T-helper 2 cell treated with Interferon-gamma antibody and Interleukin-4, amounts not matched to agents 5 μg/mL and 100 μg/mL, for 36 hours (primary cell): ENCODE data around the gene ASH1L.
"Not testable (repeated sequence)": the region's sequence is repeated elsewhere in the genome, so short reads cannot be mapped to it uniquely, and the experiment has no call there.

ENCODE experiments used
- DNase-seq: peaks from one replicate; pipeline ENCODE4 v3.0.0; 2021; ENCODE audit warnings: low spot score
- H3K27ac Mint-ChIP-seq: one replicate; pipeline ENCODE4 v1.8.0; 2021; ENCODE audit warnings: mild to moderate bottlenecking, mixed read lengths
- H3K27me3 Mint-ChIP-seq: one replicate; pipeline ENCODE4 v1.8.0; 2021; ENCODE audit warnings: low read depth, mixed read lengths
- H3K36me3 Mint-ChIP-seq: one replicate; pipeline ENCODE4 v1.8.0; 2021; ENCODE audit warnings: low read depth, mixed read lengths
- H3K4me1 Mint-ChIP-seq: one replicate; pipeline ENCODE4 v1.8.0; 2021; ENCODE audit warnings: low read depth, mixed read lengths
- H3K4me3 Mint-ChIP-seq: one replicate; pipeline ENCODE4 v1.8.0; 2022; ENCODE audit warnings: mild to moderate bottlenecking, moderate library complexity, mixed read lengths
- H3K9me3 Mint-ChIP-seq: one replicate; pipeline ENCODE4 v1.8.0; 2021; ENCODE audit warnings: mixed read lengths

ASH1L gene

GRCh38 chr1:155329980-155330598, 232.5 kb downstream of the ASH1L start:
- Mint-ChIP-seq H3K27ac (no peak overlapping the region), H3K4me3 (no peak overlapping the region), H3K36me3 (peaks cover 26% of the 10 kb centered on the region), H3K4me1 (peaks cover 8% of the 10 kb centered on the region), H3K9me3 (no peaks in the 10 kb centered on the region), H3K27me3 (no peaks in the 10 kb centered on the region)
- no peak for DNase-seq

- not testable (repeated sequence) for H3K9me3 Mint-ChIP-seq, H3K27me3 Mint-ChIP-seq, H3K4me3 Mint-ChIP-seq, H3K4me1 Mint-ChIP-seq, H3K27ac Mint-ChIP-seq, DNase-seq
- H3K36me3 Mint-ChIP-seq, result peaks cover 23% of the 10 kb centered on the region
These were observed 233.7 kb downstream of the ASH1L start for GRCh38 chr1:155328856-155329255.

GRCh38 chr1:155327981-155328380, 234.6 kb downstream of the ASH1L start:
- Mint-ChIP-seq H3K9me3 (no peaks in the 10 kb centered on the region), H3K36me3 (peaks cover 18% of the 10 kb centered on the region), H3K4me3 (no peak overlapping the region), H3K27me3 (no peaks in the 10 kb centered on the region), H3K27ac (no peak overlapping the region), H3K4me1 (peaks cover 8% of the 10 kb centered on the region)
- DNase-seq, result no peak

- Mint-ChIP-seq H3K9me3 (no peaks in the 10 kb centered on the region), H3K36me3 (peaks cover 18% of the 10 kb centered on the region), H3K27me3 (no peaks in the 10 kb centered on the region), H3K4me1 (peaks cover 14% of the 10 kb centered on the region), H3K27ac (no peak overlapping the region), H3K4me3 (no peak overlapping the region)
- DNase-seq, result no peak
These were observed 236.0 kb downstream of the ASH1L start for GRCh38 chr1:155326631-155327037.

- H3K4me3 Mint-ChIP-seq, result peak overlapping the region; percentile 86
- DNase-seq, result no peak
- H3K27ac Mint-ChIP-seq, result peak overlapping the region; percentile 49
- peaks cover 16% of the 10 kb centered on the region for H3K36me3 Mint-ChIP-seq
- no peaks in the 10 kb centered on the region for H3K9me3 Mint-ChIP-seq
- H3K4me1 Mint-ChIP-seq, result peaks cover 17% of the 10 kb centered on the region
- H3K27me3 Mint-ChIP-seq, result no peaks in the 10 kb centered on the region
These were observed 236.5 kb downstream of the ASH1L start for GRCh38 chr1:155326020-155326526.

GRCh38 chr1:155325603-155325893, 237.1 kb downstream of the ASH1L start:
- Mint-ChIP-seq H3K4me1 (peaks cover 21% of the 10 kb centered on the region), H3K27ac (no peak overlapping the region), H3K27me3 (no peaks in the 10 kb centered on the region), H3K4me3 (peak overlapping the region; percentile 86), H3K9me3 (no peaks in the 10 kb centered on the region), H3K36me3 (peaks cover 13% of the 10 kb centered on the region)
- DNase-seq, result no peak

- Mint-ChIP-seq H3K4me3 (peak overlapping the region; percentile 86), H3K36me3 (peaks cover 10% of the 10 kb centered on the region), H3K27me3 (no peaks in the 10 kb centered on the region), H3K27ac (peak overlapping the region; percentile 55), H3K4me1 (peaks cover 27% of the 10 kb centered on the region), H3K9me3 (no peaks in the 10 kb centered on the region)
- no peak for DNase-seq
These were observed 237.6 kb downstream of the ASH1L start for GRCh38 chr1:155324717-155325602.

GRCh38 chr1:155324037-155324716, 238.4 kb downstream of the ASH1L start:
- Mint-ChIP-seq H3K27me3 (no peaks in the 10 kb centered on the region), H3K4me1 (peaks cover 31% of the 10 kb centered on the region), H3K9me3 (no peaks in the 10 kb centered on the region), H3K4me3 (peak overlapping the region; percentile 86), H3K27ac (peak overlapping the region; percentile 87), H3K36me3 (peaks cover 13% of the 10 kb centered on the region)
- DNase-seq, result peak; percentile 95

- H3K36me3 Mint-ChIP-seq, result peaks cover 17% of the 10 kb centered on the region
- H3K9me3 Mint-ChIP-seq, result no peaks in the 10 kb centered on the region
- peak overlapping the region; percentile 87 for H3K27ac Mint-ChIP-seq
- peak; percentile 82 for DNase-seq
- no peaks in the 10 kb centered on the region for H3K27me3 Mint-ChIP-seq
- H3K4me1 Mint-ChIP-seq, result peaks cover 35% of the 10 kb centered on the region
- H3K4me3 Mint-ChIP-seq, result peak overlapping the region; percentile 86
These were observed 238.9 kb downstream of the ASH1L start for GRCh38 chr1:155323729-155324036.

- peak overlapping the region; percentile 45 for H3K27ac Mint-ChIP-seq
These were observed 239.5 kb downstream of the ASH1L start for GRCh38 chr1:155322953-155323728.

GRCh38 chr1:155322571-155322952, 240.0 kb downstream of the ASH1L start:
- no peak overlapping the region for H3K27ac Mint-ChIP-seq
- peaks cover 36% of the 10 kb centered on the region for H3K4me1 Mint-ChIP-seq
- H3K36me3 Mint-ChIP-seq, result peaks cover 27% of the 10 kb centered on the region
- H3K4me3 Mint-ChIP-seq, result peak overlapping the region; percentile 69
- H3K27me3 Mint-ChIP-seq, result no peaks in the 10 kb centered on the region
- DNase-seq, result no peak
- H3K9me3 Mint-ChIP-seq, result no peaks in the 10 kb centered on the region

More at GRCh38 chr1:155322953-155323728, 239.5 kb downstream of the ASH1L start:
- H3K4me3 Mint-ChIP-seq, result peak overlapping the region; percentile 86
- peaks cover 37% of the 10 kb centered on the region for H3K4me1 Mint-ChIP-seq
- peak; percentile 86 for DNase-seq
- no peaks in the 10 kb centered on the region for H3K27me3 Mint-ChIP-seq
- peaks cover 21% of the 10 kb centered on the region for H3K36me3 Mint-ChIP-seq
- no peaks in the 10 kb centered on the region for H3K9me3 Mint-ChIP-seq

- Mint-ChIP-seq H3K27ac (no peak overlapping the region), H3K9me3 (no peaks in the 10 kb centered on the region), H3K27me3 (no peaks in the 10 kb centered on the region), H3K4me1 (peaks cover 34% of the 10 kb centered on the region), H3K4me3 (peak overlapping the region; percentile 69), H3K36me3 (peaks cover 27% of the 10 kb centered on the region)
- DNase-seq, result no peak
These were observed 240.7 kb downstream of the ASH1L start for GRCh38 chr1:155321639-155322503.
